T-helper 1 cell treated with Interleukin-12 subunit alpha and Interleukin-12 subunit beta and Interleukin-4 antibody, amounts not matched to agents 30 μg/mL and 1 μg/mL, for 36 hours (primary cell): Measurements from ENCODE around the gene NEUROD6.

Source experiments
- H3K27ac Mint-ChIP-seq: one replicate; pipeline ENCODE4 v1.8.0; 2021; ENCODE audit warnings: mild to moderate bottlenecking, mixed read lengths
- H3K27me3 Mint-ChIP-seq: one replicate; pipeline ENCODE4 v1.8.0; 2021; ENCODE audit warnings: low read depth, mixed read lengths
- H3K36me3 Mint-ChIP-seq: one replicate; pipeline ENCODE4 v1.8.0; 2021; ENCODE audit warnings: low read depth, mixed read lengths
- H3K4me1 Mint-ChIP-seq: one replicate; pipeline ENCODE4 v1.8.0; 2021; ENCODE audit warnings: low read depth, mixed read lengths
- H3K4me3 Mint-ChIP-seq: one replicate; pipeline ENCODE4 v1.8.0; 2021; ENCODE audit warnings: mild to moderate bottlenecking, moderate library complexity, mixed read lengths
- H3K9me3 Mint-ChIP-seq: one replicate; pipeline ENCODE4 v1.8.0; 2021; ENCODE audit warnings: mixed read lengths

Gene NEUROD6

DNA sequence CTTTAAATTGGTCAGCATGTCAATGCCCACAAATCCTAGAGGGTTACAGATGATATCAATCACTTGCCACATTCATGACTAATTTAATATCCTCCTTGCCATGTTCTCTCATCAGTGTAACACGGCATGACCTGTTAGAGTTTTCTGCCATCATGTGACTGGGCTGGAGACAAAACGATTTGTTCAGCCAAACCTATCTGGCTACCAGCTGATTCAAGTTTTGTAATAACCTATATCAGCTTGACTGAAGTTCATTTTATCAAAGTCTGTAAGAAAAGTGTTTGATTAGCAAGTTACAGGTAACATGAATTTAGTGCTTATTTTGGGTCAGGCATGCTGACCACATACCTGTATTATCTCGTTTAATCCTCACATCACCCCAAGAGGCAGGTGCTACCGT lies 25.7 kb downstream of the NEUROD6 start:
- H3K9me3 Mint-ChIP-seq = no peaks in the 10 kb centered on the region
- no peak overlapping the region for H3K4me3 Mint-ChIP-seq
- H3K27me3 Mint-ChIP-seq = no peaks in the 10 kb centered on the region
- no peaks in the 10 kb centered on the region for H3K4me1 Mint-ChIP-seq
- no peaks in the 10 kb centered on the region for H3K36me3 Mint-ChIP-seq
- H3K27ac Mint-ChIP-seq = no peak overlapping the region

- Mint-ChIP-seq H3K4me1 (no peaks in the 10 kb centered on the region), H3K9me3 (no peaks in the 10 kb centered on the region), H3K4me3 (no peak overlapping the region), H3K36me3 (no peaks in the 10 kb centered on the region), H3K27me3 (no peaks in the 10 kb centered on the region), H3K27ac (no peak overlapping the region)
Measured at GRCh38 chr7:31312889-31313288, 27.6 kb downstream of the NEUROD6 start.

- no peak overlapping the region for H3K4me3 Mint-ChIP-seq
- no peaks in the 10 kb centered on the region for H3K4me1 Mint-ChIP-seq
- no peaks in the 10 kb centered on the region for H3K36me3 Mint-ChIP-seq
- H3K27me3 Mint-ChIP-seq = no peaks in the 10 kb centered on the region
- no peaks in the 10 kb centered on the region for H3K9me3 Mint-ChIP-seq
- H3K27ac Mint-ChIP-seq = no peak overlapping the region
Measured at GRCh38 chr7:31311552-31311951, 29.0 kb downstream of the NEUROD6 start.

- Mint-ChIP-seq H3K9me3 (no peaks in the 10 kb centered on the region), H3K27ac (no peak overlapping the region), H3K27me3 (no peaks in the 10 kb centered on the region), H3K4me3 (no peak overlapping the region), H3K4me1 (no peaks in the 10 kb centered on the region), H3K36me3 (no peaks in the 10 kb centered on the region)
Measured at GRCh38 chr7:31310321-31310935, 30.1 kb downstream of the NEUROD6 start.

DNA sequence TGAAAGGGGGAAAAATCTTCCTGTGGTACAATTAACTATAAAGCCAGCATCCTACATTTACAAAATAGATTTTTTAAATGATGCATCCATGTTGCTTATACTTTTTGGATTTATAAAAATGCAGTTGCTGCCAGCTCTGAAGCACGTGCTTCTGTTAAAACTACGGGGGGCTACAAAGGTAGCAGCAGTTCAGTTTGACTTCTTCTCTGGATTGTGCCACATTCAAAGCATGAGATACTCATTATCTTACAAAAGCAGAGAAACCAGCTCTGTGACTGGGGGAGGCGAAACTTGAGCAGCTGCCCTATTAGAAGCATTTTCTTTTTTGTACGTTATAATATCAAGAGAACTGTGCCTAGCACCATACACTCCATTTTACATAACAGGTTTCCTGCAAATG lies 31.1 kb downstream of the NEUROD6 start:
- Mint-ChIP-seq H3K4me3 (no peak overlapping the region), H3K27me3 (no peaks in the 10 kb centered on the region), H3K36me3 (no peaks in the 10 kb centered on the region), H3K4me1 (no peaks in the 10 kb centered on the region), H3K27ac (no peak overlapping the region), H3K9me3 (no peaks in the 10 kb centered on the region)

DNA sequence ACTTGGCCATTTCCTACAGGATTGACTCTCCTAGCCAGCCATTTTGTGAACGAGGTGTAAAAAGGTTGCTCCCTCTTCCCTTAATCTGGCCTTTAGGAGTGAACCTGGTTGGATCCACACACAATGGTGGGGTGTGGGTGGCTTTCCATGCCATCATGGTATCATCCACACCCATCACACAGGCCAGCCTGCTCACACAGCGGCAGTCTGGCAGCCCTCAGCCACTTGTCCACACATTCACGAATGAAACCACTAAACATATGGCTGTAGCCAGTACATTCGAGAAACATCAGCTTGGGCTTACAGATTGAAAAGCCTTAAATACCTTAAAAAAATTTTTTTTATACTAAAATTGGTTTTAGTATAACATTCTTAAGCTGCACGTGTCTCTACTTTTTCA lies 31.9 kb downstream of the NEUROD6 start:
- no peak overlapping the region for H3K4me3 Mint-ChIP-seq
- no peaks in the 10 kb centered on the region for H3K4me1 Mint-ChIP-seq
- H3K27me3 Mint-ChIP-seq = no peaks in the 10 kb centered on the region
- no peak overlapping the region for H3K27ac Mint-ChIP-seq
- H3K9me3 Mint-ChIP-seq = no peaks in the 10 kb centered on the region
- no peaks in the 10 kb centered on the region for H3K36me3 Mint-ChIP-seq

GRCh38 chr7:31307972-31308371 lies 32.6 kb downstream of the NEUROD6 start:
- Mint-ChIP-seq H3K4me3 (no peak overlapping the region), H3K4me1 (no peaks in the 10 kb centered on the region), H3K27ac (no peak overlapping the region), H3K9me3 (no peaks in the 10 kb centered on the region), H3K36me3 (no peaks in the 10 kb centered on the region), H3K27me3 (no peaks in the 10 kb centered on the region)

DNA sequence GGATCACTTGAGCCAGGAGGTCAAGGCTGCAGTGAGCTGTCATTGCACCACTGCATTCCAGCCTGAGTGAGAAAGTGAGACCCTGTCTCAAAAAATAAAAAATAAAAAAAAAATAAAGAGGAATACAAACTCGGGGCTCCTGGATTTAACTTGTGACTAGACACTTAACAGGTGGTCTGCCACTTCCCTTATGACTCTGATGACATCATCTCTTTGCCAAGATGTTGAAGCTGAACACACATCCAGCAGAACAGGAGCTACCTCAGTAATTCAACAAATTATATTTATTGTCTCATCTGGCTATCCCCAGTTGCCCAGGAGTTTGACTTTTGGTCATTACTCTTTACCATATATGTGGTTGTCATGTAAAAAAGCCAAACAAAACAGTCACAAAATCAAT lies 35.3 kb downstream of the NEUROD6 start:
- Mint-ChIP-seq H3K9me3 (no peaks in the 10 kb centered on the region), H3K27ac (no peak overlapping the region), H3K27me3 (no peaks in the 10 kb centered on the region), H3K36me3 (no peaks in the 10 kb centered on the region), H3K4me3 (no peak overlapping the region), H3K4me1 (no peaks in the 10 kb centered on the region)

DNA sequence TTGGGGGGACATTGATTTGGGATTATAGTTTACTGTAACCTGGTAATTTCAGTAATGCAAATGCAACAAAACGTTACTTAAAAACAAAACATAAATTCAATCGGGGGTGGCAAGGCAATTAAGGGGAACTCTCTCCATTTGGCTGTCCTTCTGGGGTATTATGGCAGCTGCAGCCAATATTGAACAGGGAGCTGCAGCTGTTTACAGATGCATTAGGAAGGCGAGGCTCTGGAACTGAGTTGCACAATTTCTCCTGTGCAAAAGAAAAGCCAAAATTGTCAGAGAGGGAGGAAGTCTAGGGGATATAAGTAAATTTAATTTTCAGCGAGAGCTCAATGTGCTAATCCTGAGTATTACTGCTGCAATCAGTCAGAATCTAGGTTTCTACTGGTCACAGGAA lies 36.1 kb downstream of the NEUROD6 start:
- Mint-ChIP-seq H3K4me1 (no peaks in the 10 kb centered on the region), H3K27ac (no peak overlapping the region), H3K9me3 (no peaks in the 10 kb centered on the region), H3K4me3 (no peak overlapping the region), H3K36me3 (no peaks in the 10 kb centered on the region), H3K27me3 (no peaks in the 10 kb centered on the region)

- Mint-ChIP-seq H3K4me1 (no peaks in the 10 kb centered on the region), H3K36me3 (no peaks in the 10 kb centered on the region), H3K9me3 (no peaks in the 10 kb centered on the region), H3K27me3 (no peaks in the 10 kb centered on the region), H3K27ac (no peak overlapping the region), H3K4me3 (no peak overlapping the region)
Measured at GRCh38 chr7:31302356-31302755, 38.2 kb downstream of the NEUROD6 start.

- H3K36me3 Mint-ChIP-seq = no peaks in the 10 kb centered on the region
- no peaks in the 10 kb centered on the region for H3K27me3 Mint-ChIP-seq
Measured at GRCh38 chr7:31299336-31299735, 41.2 kb downstream of the NEUROD6 start.

DNA sequence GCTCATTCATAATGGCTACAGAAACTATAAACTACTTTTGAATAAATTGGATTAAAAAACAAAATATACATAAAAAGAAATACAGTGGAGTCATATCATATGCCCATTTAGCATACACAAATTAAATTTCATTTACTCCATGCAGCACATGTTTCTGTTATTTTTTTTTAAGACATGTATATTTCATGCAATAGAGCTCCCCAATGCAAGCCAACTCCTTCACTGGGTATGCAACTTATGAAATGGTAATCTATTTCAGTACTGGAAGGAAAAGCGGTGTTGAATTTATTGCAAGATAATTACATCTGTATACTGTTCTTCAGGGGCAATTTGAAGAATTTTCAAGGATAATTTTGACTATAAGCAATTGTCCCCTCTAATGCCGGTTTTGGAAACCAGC lies 49.9 kb downstream of the NEUROD6 start:
- Mint-ChIP-seq H3K27ac (no peak overlapping the region), H3K4me1 (no peaks in the 10 kb centered on the region), H3K9me3 (no peaks in the 10 kb centered on the region), H3K36me3 (no peaks in the 10 kb centered on the region), H3K27me3 (no peaks in the 10 kb centered on the region), H3K4me3 (no peak overlapping the region)

More at GRCh38 chr7:31299336-31299735, 41.2 kb downstream of the NEUROD6 start:
- Mint-ChIP-seq H3K27ac (no peak overlapping the region), H3K9me3 (no peaks in the 10 kb centered on the region), H3K4me1 (no peaks in the 10 kb centered on the region), H3K4me3 (no peak overlapping the region)
